Measurements from ENCODE around the gene PPP4C. TPM values are rescaled to one million over a fixed set of nuclear protein-coding genes. Genes with fewer than 3 reads are reported as not detected.
A peak's percentile ranks its signal among the peaks of the same experiment; 100 is the strongest.

Gene PPP4C
- total RNA-seq, 2 experiments from 2014 or later, result 83.9 to 87.3 TPM

- Histone ChIP-seq H3K4me1 (ENCODE audit: insufficient read depth, low read length) (peaks cover 39% of the 10 kb centered on the region), H3K36me3 (ENCODE audit: insufficient read depth, low read length) (peaks cover 32% of the 10 kb centered on the region), H3K27me3 (ENCODE audit: control insufficient read depth in 1 of 2, insufficient read depth in 2 of 2, low read length in 2 of 2) (no peaks in the 10 kb centered on the region), H3K4me3 (ENCODE audit: low read length) (no peak overlapping the region), H3K9me3 (ENCODE audit: control insufficient read depth in 1 of 2, insufficient read depth in 1 of 2, low read length in 2 of 2) (no peaks in the 10 kb centered on the region), H3K27ac (ENCODE audit: low read depth in 1 of 2, low read length in 2 of 2) (no peak overlapping the region)
- H3K27me3 Mint-ChIP-seq, result no peaks in the 10 kb centered on the region
- H3K9me3 Mint-ChIP-seq, result no peaks in the 10 kb centered on the region
- POLR2A ChIA-PET, result interaction anchor here (1.2 to 2.5 kb wide), 3 partner anchors 29 to 65 kb away, joined by 4 to 11 read pairs (median 9); partner anchors contain the start of genes CORO1A and TBX6
- TF ChIP-seq, protein P1, sequence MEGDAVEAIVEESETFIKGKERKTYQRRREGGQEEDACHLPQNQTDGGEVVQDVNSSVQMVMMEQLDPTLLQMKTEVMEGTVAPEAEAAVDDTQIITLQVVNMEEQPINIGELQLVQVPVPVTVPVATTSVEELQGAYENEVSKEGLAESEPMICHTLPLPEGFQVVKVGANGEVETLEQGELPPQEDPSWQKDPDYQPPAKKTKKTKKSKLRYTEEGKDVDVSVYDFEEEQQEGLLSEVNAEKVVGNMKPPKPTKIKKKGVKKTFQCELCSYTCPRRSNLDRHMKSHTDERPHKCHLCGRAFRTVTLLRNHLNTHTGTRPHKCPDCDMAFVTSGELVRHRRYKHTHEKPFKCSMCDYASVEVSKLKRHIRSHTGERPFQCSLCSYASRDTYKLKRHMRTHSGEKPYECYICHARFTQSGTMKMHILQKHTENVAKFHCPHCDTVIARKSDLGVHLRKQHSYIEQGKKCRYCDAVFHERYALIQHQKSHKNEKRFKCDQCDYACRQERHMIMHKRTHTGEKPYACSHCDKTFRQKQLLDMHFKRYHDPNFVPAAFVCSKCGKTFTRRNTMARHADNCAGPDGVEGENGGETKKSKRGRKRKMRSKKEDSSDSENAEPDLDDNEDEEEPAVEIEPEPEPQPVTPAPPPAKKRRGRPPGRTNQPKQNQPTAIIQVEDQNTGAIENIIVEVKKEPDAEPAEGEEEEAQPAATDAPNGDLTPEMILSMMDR (IDR thresholded peaks at IDR 0.05), result no peak
- peaks cover 28% of the 10 kb centered on the region for H3K4me1 Mint-ChIP-seq (ENCODE audit: low read depth)
- CTCF ChIA-PET, result interaction anchor here (1.5 kb wide), 1 partner anchor 28 kb away, joined by 4 read pairs; the partner anchor contains the start of gene TBX6
- peaks cover 43% of the 10 kb centered on the region for H3K36me3 Mint-ChIP-seq (ENCODE audit: low read depth)
- ATAC-seq (ENCODE audit: poor library complexity) (no peak), DNase-seq (peak in 1 of 14 experiments; percentile 7)
- peak overlapping the region; percentile 72 for H3K4me3 Mint-ChIP-seq
- intact Hi-C loops (cut with DNase I, micrococcal nuclease), result loop anchor here in 1 of 2 experiments (2.0 kb wide), 1 partner anchor 24 kb away; the partner anchor contains the start of gene YPEL3
- H3K27ac Mint-ChIP-seq, result peak overlapping the region; percentile 81
Observed at GRCh38 chr16:30120340-30121105, 44.7 kb downstream of the PPP4C start.

DNA sequence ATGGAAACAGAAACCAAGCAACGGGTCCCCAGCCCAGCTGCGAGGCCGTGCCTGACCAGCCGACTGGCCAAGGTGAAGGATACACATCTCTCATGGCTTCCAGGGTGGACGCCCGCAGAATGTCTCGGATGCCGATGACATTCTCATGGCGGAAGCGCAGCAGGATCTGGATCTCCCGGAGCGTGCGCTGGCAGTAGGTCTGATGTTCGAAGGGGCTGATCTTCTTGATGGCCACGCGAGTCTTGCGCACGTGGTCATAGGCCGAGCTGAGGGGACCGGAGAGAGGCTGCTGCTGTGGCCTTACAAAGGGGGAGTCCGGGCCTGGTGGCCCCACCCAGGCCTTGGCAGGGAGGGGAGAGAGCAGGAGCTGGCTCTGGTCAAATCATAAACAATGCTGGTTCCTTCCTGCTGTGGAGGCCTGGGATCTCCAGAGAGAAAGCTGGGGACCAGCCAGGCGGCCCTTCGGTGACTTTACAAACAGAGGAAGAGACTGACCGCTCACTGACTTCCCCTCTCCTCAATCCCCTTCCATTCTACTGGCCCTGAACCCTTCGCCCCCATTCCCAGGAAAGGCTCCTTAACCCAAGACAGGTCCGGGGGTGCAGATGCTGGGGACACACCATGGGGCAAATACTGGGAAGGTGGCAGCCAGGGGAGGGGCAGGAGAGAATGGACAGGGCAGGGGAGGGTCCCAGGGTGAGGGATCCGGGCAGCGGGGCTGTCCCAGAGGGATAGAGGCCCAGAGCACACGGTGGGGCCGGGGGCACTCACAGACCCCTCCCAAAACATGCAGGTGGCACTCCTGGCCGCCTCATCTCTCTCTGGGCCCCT lies 46.2 kb downstream of the PPP4C start:
- Mint-ChIP-seq H3K4me1 (ENCODE audit: low read depth) (peaks cover 28% of the 10 kb centered on the region), H3K27me3 (no peaks in the 10 kb centered on the region), H3K36me3 (ENCODE audit: low read depth) (peaks cover 33% of the 10 kb centered on the region), H3K27ac (peak overlapping the region; percentile 81), H3K4me3 (peak overlapping the region; percentile 91), H3K9me3 (no peaks in the 10 kb centered on the region)
- TF ChIP-seq, protein P1 (IDR thresholded peaks at IDR 0.05), result no peak
- ChIA-PET CTCF (no interaction called here), POLR2A (interaction anchor here (0.6 to 2.5 kb wide), 4 partner anchors 19 to 64 kb away, joined by 3 to 11 read pairs (median 6); partner anchors contain the start of gene CORO1A)
- Histone ChIP-seq H3K36me3 (ENCODE audit: insufficient read depth, low read length) (peaks cover 26% of the 10 kb centered on the region), H3K9me3 (ENCODE audit: control insufficient read depth in 1 of 2, insufficient read depth in 1 of 2, low read length in 2 of 2) (no peaks in the 10 kb centered on the region), H3K4me1 (ENCODE audit: insufficient read depth, low read length) (peaks cover 33% of the 10 kb centered on the region), H3K4me3 (ENCODE audit: low read length) (peak overlapping the region; percentile 92), H3K27ac (ENCODE audit: low read depth in 1 of 2, low read length in 2 of 2) (peak overlapping the region; percentile 37 to 59), H3K27me3 (ENCODE audit: control insufficient read depth in 1 of 2, insufficient read depth in 2 of 2, low read length in 2 of 2) (no peaks in the 10 kb centered on the region)
- intact Hi-C loops (cut with DNase I, micrococcal nuclease), result loop anchor here in 1 of 2 experiments (2.0 kb wide), 2 partner anchors 25 to 57 kb away; partner anchors contain the start of genes ALDOA and YPEL3
- DNase-seq (peak in 2 of 14 experiments; percentile 16 to 30), ATAC-seq (ENCODE audit: poor library complexity) (no peak)

DNA sequence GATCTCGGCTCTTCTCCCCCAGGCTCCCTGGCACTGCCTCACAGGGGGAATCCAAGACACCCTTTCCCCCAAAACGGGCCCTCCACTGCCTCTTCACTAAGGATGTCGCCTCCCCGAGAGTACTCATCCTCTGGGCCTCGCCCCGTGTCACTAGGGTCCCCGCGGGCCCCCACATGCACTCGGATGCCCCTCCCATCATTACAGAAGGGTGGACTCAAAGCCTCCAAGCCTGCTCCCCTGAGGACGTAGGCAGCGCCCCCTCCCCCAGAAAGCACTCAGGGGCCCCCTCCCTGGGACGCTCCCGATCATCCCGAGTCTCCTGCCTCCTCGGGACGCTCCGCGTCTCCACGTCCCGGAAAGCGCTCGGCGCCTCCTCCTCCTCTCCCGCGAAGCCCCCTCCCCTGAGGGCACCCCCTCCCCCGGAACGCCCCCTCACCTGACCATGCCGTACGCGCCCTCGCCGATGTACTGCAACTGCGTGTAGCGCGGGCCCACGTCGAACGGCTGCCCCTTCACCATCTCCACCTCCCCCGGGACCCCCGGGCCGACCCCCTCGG lies 46.9 kb downstream of the PPP4C start:
- no peaks in the 10 kb centered on the region for H3K27me3 ChIP-seq (ENCODE audit: control insufficient read depth in 1 of 2, insufficient read depth in 2 of 2, low read length in 2 of 2)
- peak overlapping the region; percentile 92 for H3K4me3 ChIP-seq (ENCODE audit: low read length)
- no peaks in the 10 kb centered on the region for H3K27me3 Mint-ChIP-seq
- H3K36me3 Mint-ChIP-seq (ENCODE audit: low read depth), result peaks cover 29% of the 10 kb centered on the region
- POLR2A ChIA-PET, result interaction anchor here (0.9 to 1.7 kb wide), 5 partner anchors 20 to 63 kb away, joined by 3 to 17 read pairs (median 5); partner anchors contain the start of genes ALDOA, CORO1A and TBX6
- ATAC-seq (ENCODE audit: poor library complexity), result peak; percentile 16
- H3K36me3 ChIP-seq (ENCODE audit: insufficient read depth, low read length), result peaks cover 19% of the 10 kb centered on the region
- TF ChIP-seq, protein P1 (IDR thresholded peaks at IDR 0.05), result no peak
- peaks cover 33% of the 10 kb centered on the region for H3K4me1 ChIP-seq (ENCODE audit: insufficient read depth, low read length)
- H3K9me3 ChIP-seq (ENCODE audit: control insufficient read depth in 1 of 2, insufficient read depth in 1 of 2, low read length in 2 of 2), result no peaks in the 10 kb centered on the region
- H3K27ac ChIP-seq (ENCODE audit: low read depth in 1 of 2, low read length in 2 of 2), result peak overlapping the region; percentile 37 to 59
- peaks cover 28% of the 10 kb centered on the region for H3K4me1 Mint-ChIP-seq (ENCODE audit: low read depth)
- intact Hi-C loops (cut with DNase I, micrococcal nuclease), result loop anchor here in 1 of 2 experiments (1.0 to 2.0 kb wide), 2 partner anchors 58 to 295 kb away; partner anchors contain the start of gene ALDOA
- peak overlapping the region; percentile 81 for H3K27ac Mint-ChIP-seq
- DNase-seq, result peak in 5 of 14 experiments; percentile 4 to 39 (median 26)
- CTCF ChIA-PET, result interaction anchor here (1.8 kb wide), 1 partner anchor 20 kb away, joined by 4 read pairs; no protein-coding TSS in a partner anchor
- peak overlapping the region; percentile 91 for H3K4me3 Mint-ChIP-seq
- no peaks in the 10 kb centered on the region for H3K9me3 Mint-ChIP-seq

Measured in CD4-positive, alpha-beta T cell (primary cell).